Neural progenitor cell (in vitro differentiated cells): ENCODE data around the gene MTMR1.

Experiments
- EZH2 ChIP-seq: fragments of 200-600 bp; sonication (generic); IDR thresholded peaks from 2 replicates; pipeline ENCODE4 v1.6.1; 2017; ENCODE audit warnings: antibody characterized with exemption, mild to moderate bottlenecking, moderate library complexity
- EZH2phosphoT487 ChIP-seq: fragments of 200-600 bp; sonication (generic); IDR thresholded peaks from 2 replicates; pipeline ENCODE4 v1.6.1; 2017; ENCODE audit warnings: antibody characterized with exemption
- TF ChIP-seq, protein P1 (sequence below): fragments of 200-600 bp; sonication (generic); IDR thresholded peaks from 2 replicates; pipeline ENCODE4 v1.5.1; 2017; ENCODE audit warnings: antibody characterized with exemption, mild to moderate bottlenecking

DNA sequence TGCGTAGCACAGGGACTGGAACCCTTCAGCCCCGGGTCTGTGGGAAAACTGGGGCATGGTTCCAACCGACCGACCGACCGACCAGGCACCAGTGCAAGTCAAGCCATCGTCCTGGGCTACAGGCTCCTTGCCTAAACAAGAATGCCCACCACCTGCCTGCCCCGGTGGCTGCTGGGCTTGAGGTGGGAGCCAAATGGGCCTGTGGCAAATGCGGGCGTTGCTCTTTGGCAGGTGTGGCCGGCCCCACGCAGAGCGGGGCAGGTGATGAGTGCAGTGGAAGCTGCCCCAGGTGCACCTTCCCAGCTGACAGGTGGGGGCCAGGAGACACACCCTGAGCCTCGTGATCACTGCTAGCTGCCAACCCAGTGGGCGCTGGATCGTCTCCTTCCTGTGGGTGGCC, 77.9 kb downstream of the MTMR1 start:
- TF ChIP-seq, protein P1, sequence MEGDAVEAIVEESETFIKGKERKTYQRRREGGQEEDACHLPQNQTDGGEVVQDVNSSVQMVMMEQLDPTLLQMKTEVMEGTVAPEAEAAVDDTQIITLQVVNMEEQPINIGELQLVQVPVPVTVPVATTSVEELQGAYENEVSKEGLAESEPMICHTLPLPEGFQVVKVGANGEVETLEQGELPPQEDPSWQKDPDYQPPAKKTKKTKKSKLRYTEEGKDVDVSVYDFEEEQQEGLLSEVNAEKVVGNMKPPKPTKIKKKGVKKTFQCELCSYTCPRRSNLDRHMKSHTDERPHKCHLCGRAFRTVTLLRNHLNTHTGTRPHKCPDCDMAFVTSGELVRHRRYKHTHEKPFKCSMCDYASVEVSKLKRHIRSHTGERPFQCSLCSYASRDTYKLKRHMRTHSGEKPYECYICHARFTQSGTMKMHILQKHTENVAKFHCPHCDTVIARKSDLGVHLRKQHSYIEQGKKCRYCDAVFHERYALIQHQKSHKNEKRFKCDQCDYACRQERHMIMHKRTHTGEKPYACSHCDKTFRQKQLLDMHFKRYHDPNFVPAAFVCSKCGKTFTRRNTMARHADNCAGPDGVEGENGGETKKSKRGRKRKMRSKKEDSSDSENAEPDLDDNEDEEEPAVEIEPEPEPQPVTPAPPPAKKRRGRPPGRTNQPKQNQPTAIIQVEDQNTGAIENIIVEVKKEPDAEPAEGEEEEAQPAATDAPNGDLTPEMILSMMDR, result no peak
- TF ChIP-seq EZH2 (no peak), EZH2phosphoT487 (no peak)
